ENCODE measurements around the gene VWA8.

Gene VWA8

DNA sequence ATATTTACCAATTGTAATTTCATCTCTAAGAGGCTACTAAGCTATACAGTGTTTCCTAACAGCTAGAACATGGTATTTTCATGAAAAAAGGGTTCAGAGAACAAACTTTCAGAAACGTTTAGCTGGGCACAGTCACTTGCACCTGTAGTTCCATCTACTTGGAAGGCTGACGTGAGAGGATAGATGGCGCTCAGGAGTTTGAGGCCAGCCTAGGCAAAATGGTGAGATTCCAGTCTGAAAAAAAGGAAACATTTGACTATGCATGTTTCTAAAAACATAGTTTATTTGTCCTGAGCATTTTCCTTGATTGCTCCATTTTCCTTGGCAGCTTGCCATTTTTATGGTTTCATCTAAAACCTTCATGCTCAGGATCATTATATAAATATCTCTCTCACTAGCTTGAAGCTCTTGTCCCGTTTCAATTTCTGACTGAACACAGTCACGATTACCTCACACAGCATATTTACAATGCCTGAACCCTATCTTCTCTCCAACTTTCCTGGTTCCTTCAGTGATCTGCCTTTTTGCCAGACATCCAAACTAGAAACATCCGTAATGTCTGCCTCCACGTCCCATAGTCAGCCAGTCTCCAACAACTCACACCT is 302.8 kb downstream of the VWA8 start:
- no peak for TF ChIP-seq SIN3A (IDR thresholded peaks at IDR 0.05; ENCODE audit: borderline replicate concordance, insufficient read depth, low read length)
- no peak for TF ChIP-seq POLR2AphosphoS5 (IDR thresholded peaks at IDR 0.05; ENCODE audit: low read depth, low read length)
- no peak for TF ChIP-seq TAF1 (IDR thresholded peaks at IDR 0.05; ENCODE audit: borderline replicate concordance, insufficient read depth, low read length)
- TF ChIP-seq, protein P1, sequence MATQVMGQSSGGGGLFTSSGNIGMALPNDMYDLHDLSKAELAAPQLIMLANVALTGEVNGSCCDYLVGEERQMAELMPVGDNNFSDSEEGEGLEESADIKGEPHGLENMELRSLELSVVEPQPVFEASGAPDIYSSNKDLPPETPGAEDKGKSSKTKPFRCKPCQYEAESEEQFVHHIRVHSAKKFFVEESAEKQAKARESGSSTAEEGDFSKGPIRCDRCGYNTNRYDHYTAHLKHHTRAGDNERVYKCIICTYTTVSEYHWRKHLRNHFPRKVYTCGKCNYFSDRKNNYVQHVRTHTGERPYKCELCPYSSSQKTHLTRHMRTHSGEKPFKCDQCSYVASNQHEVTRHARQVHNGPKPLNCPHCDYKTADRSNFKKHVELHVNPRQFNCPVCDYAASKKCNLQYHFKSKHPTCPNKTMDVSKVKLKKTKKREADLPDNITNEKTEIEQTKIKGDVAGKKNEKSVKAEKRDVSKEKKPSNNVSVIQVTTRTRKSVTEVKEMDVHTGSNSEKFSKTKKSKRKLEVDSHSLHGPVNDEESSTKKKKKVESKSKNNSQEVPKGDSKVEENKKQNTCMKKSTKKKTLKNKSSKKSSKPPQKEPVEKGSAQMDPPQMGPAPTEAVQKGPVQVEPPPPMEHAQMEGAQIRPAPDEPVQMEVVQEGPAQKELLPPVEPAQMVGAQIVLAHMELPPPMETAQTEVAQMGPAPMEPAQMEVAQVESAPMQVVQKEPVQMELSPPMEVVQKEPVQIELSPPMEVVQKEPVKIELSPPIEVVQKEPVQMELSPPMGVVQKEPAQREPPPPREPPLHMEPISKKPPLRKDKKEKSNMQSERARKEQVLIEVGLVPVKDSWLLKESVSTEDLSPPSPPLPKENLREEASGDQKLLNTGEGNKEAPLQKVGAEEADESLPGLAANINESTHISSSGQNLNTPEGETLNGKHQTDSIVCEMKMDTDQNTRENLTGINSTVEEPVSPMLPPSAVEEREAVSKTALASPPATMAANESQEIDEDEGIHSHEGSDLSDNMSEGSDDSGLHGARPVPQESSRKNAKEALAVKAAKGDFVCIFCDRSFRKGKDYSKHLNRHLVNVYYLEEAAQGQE (IDR thresholded peaks at IDR 0.05; ENCODE audit: insufficient read depth in 1 of 2, low read depth in 2 of 2, low read length in 2 of 2): no peak
- no peak for TF ChIP-seq FOXP2 (optimal IDR thresholded peaks at IDR 0.05; ENCODE audit: borderline replicate concordance, extremely low read depth, extremely low read length, insufficient read depth)

DNA sequence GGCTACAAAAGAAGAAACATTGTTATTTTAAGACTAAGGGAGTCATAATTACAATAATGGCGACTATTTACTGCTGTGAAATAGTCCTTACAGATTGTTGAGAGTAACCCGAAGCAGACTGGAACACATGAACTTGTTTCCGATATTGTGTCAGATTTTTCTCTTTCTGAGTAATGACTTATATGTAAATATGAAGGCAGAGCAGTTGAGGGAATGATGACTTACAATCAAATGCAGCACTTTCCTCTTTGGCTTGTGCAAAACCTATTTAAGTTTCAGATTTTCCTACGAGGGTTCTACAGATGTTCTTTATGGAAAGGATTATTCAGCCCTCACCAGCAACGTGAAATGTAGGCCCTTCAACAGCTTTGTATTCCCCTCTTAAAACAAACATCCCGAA is 304.9 kb downstream of the VWA8 start:
- TF ChIP-seq TAF1 (IDR thresholded peaks at IDR 0.05; ENCODE audit: borderline replicate concordance, insufficient read depth, low read length) (no peak), SIN3A (IDR thresholded peaks at IDR 0.05; ENCODE audit: borderline replicate concordance, insufficient read depth, low read length) (no peak), FOXP2 (optimal IDR thresholded peaks at IDR 0.05; ENCODE audit: borderline replicate concordance, extremely low read depth, extremely low read length, insufficient read depth) (no peak)
- TF ChIP-seq, protein P1 (IDR thresholded peaks at IDR 0.05; ENCODE audit: insufficient read depth in 1 of 2, low read depth in 2 of 2, low read length in 2 of 2): no peak

- TF ChIP-seq, protein P1 (IDR thresholded peaks at IDR 0.05; ENCODE audit: insufficient read depth in 1 of 2, low read depth in 2 of 2, low read length in 2 of 2): no peak
- no peak for TF ChIP-seq TAF1 (IDR thresholded peaks at IDR 0.05; ENCODE audit: borderline replicate concordance, insufficient read depth, low read length)
- TF ChIP-seq FOXP2 (optimal IDR thresholded peaks at IDR 0.05; ENCODE audit: borderline replicate concordance, extremely low read depth, extremely low read length, insufficient read depth): no peak
- TF ChIP-seq POLR2AphosphoS5 (IDR thresholded peaks at IDR 0.05; ENCODE audit: low read depth, low read length): no peak
- no peak for TF ChIP-seq SIN3A (IDR thresholded peaks at IDR 0.05; ENCODE audit: borderline replicate concordance, insufficient read depth, low read length)
These were observed 306.1 kb downstream of the VWA8 start for GRCh38 chr13:41654796-41655195.

DNA sequence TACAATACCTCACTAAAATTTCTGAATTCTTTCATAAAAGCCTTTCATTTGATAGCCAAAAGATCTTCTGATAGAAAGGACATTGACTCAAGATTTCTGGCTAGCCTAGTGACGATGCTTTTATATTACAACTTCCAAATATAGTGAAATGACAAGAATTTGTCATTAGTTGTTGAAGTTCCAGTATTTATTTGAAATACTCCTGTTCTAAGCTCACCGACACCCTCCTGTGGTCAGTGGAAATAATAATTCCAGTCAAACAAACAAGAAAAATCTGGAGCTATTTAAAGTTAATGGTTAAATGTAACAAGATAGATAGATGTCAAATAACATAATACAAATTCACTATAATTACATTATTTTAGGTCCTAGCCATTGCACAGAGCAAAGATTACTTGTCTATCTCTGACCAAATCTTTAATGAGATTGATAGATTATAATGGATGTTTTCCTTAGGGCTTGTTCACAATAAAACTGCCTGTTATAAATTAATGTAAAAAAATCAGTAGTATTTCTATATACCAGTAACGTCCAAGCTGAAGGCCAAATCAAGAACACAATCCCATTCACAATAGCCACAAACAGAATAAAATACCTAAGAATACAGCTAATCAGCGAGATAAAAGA is 308.1 kb downstream of the VWA8 start:
- TF ChIP-seq, protein P1 (IDR thresholded peaks at IDR 0.05; ENCODE audit: insufficient read depth in 1 of 2, low read depth in 2 of 2, low read length in 2 of 2): no peak
- TF ChIP-seq POLR2AphosphoS5 (IDR thresholded peaks at IDR 0.05; ENCODE audit: low read depth, low read length): no peak
- no peak for TF ChIP-seq FOXP2 (optimal IDR thresholded peaks at IDR 0.05; ENCODE audit: borderline replicate concordance, extremely low read depth, extremely low read length, insufficient read depth)
- TF ChIP-seq SIN3A (IDR thresholded peaks at IDR 0.05; ENCODE audit: borderline replicate concordance, insufficient read depth, low read length): no peak
- no peak for TF ChIP-seq TAF1 (IDR thresholded peaks at IDR 0.05; ENCODE audit: borderline replicate concordance, insufficient read depth, low read length)
